Measurements from ENCODE around the gene ZDHHC13. TPM values are rescaled to one million over a fixed set of nuclear protein-coding genes. Genes with fewer than 3 reads are reported as not detected.

The ZDHHC13 gene
- total RNA-seq = 10 to 100 TPM; 20.0 to 24.7 TPM

GRCh38 chr11:19116971-19117759, at the start of gene ZDHHC13:
TSS of gene ZDHHC13 (plus strand) at chr11:19117168. CDS start at chr11:19117250, 82 bp downstream.

GRCh38 chr11:19201737-19202605, 85.0 kb downstream of the ZDHHC13 start, which contains the start of gene CSRP3:
TSS of gene CSRP3 (minus strand) at chr11:19201983. CDS start at chr11:19192448, 9,535 bp downstream.

Other genes with a start within 250 kb of the ZDHHC13 start
- gene MRGPRX1, start 177.8 kb upstream of the ZDHHC13 start, total RNA-seq = not detected
- not detected for gene MRGPRX2, start 56.5 kb upstream of the ZDHHC13 start, total RNA-seq
- not detected for gene CSRP3, start 84.8 kb downstream of the ZDHHC13 start, total RNA-seq
- gene E2F8, start 123.8 kb downstream of the ZDHHC13 start, total RNA-seq = 10 to 100 TPM; 33.7 to 35.5 TPM

Measured in activated naive CD4-positive, alpha-beta T cell treated with anti-CD3 and anti-CD28 coated beads, Interleukin-2, amount 10 ng/mL, durations not matched to agents 5 hours and 36 hours (primary cell).